NK-92 (cell line): ENCODE results near the gene PELI3.
"Not testable (repeated sequence)": the region's sequence is repeated elsewhere in the genome, so short reads cannot be mapped to it uniquely, and the experiment has no call there.

ENCODE experiments used
- DNase-seq: peaks from one replicate; lab custom pipeline; 2025; ENCODE audit not compliant: unreplicated experiment; lab: John Stamatoyannopoulos, UW

Gene PELI3

GRCh38 chr11:66466225-66467033, at the start of gene PELI3:
Gene PELI3, plus strand, starts transcription at chr11:66466905. Its CDS starts 1,224 bp downstream, at chr11:66468129.
- DNase-seq = peak; percentile 59

- no peak for DNase-seq
Observed at GRCh38 chr11:66417000-66417399, 49.7 kb upstream of the PELI3 start.

- DNase-seq = no peak
Observed at GRCh38 chr11:66418168-66418985, 48.3 kb upstream of the PELI3 start.

- no peak for DNase-seq
Observed at GRCh38 chr11:66418986-66419308, 47.8 kb upstream of the PELI3 start.

- DNase-seq = no peak
Observed at GRCh38 chr11:66419825-66420224, 46.9 kb upstream of the PELI3 start.

GRCh38 chr11:66420671-66421476, 45.8 kb upstream of the PELI3 start, which contains the start of gene NPAS4:
Gene NPAS4, plus strand, starts transcription at chr11:66421035. Its CDS starts 145 bp downstream, at chr11:66421180.
- no peak for DNase-seq

- no peak for DNase-seq
Observed at GRCh38 chr11:66421492-66422205, 45.1 kb upstream of the PELI3 start.

- no peak for DNase-seq
Observed at GRCh38 chr11:66426314-66426713, 40.4 kb upstream of the PELI3 start.

- DNase-seq = no peak
Observed at GRCh38 chr11:66428933-66429332, 37.8 kb upstream of the PELI3 start.

- DNase-seq = no peak
Observed at GRCh38 chr11:66429983-66430602, 36.6 kb upstream of the PELI3 start.

- DNase-seq = not testable (repeated sequence)
Observed at GRCh38 chr11:66431287-66431686, 35.4 kb upstream of the PELI3 start.

GRCh38 chr11:66431871-66432329, 34.8 kb upstream of the PELI3 start:
- DNase-seq = not testable (repeated sequence)

- DNase-seq = no peak
Observed at GRCh38 chr11:66432597-66432996, 34.1 kb upstream of the PELI3 start.

GRCh38 chr11:66437979-66438503, 28.7 kb upstream of the PELI3 start:
- no peak for DNase-seq

GRCh38 chr11:66438504-66439466, 27.9 kb upstream of the PELI3 start, which contains the start of gene MRPL11:
Gene MRPL11, minus strand, starts transcription at chr11:66438848. Its CDS starts 94 bp downstream, at chr11:66438754.
- peak; percentile 27 for DNase-seq

- not testable (repeated sequence) for DNase-seq
Observed at GRCh38 chr11:66440101-66440939, 26.4 kb upstream of the PELI3 start.

GRCh38 chr11:66440940-66441282, 25.8 kb upstream of the PELI3 start:
- not testable (repeated sequence) for DNase-seq

GRCh38 chr11:66443602-66444001, 23.1 kb upstream of the PELI3 start:
- no peak for DNase-seq
